ENCODE data around the gene NKX2-2.
"Not testable (repeated sequence)": the region's sequence is repeated elsewhere in the genome, so short reads cannot be mapped to it uniquely, and the experiment has no call there.

The NKX2-2 gene

DNA sequence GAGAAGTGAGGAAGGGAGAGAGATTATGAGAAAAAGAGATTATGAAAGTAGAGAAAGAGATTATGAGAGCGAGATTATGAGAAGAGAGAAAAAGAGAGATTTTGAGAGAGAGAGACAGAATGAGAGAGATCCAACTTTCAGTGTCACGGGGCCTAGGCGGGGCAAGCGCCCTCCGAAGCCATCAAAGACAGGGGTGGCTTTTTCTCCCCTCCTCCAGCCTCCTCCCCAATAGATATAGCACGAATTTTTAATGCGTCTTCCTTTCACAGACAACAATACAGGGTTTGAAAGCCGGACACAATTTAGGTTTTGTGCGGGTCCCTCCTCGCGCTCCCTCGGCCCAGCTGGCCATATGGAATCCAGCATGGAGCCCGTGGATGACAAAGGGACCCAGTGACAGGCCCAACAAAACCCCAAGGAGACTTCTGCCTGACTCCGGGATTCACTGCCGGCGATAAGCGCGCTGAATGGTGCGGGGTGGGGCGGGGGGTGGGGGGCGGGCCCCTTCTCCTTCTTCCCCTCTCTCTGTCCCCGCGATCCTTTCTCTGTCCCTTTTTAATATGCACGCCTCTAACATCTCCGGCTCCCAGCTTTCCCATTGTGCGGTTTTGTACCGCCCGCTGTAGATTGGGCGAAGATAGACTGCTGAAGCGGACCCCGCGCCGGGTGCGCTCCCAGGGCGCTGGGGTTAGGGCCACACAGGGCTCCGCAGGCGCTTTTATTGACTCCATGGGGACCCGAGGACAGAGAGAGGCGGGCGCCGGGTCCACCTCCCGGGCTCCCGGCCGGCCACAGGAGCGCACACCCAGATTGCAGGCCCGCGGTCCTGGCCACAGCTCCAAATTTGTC, 5.4 kb downstream of the NKX2-2 start:
- DNase-seq = no peak

DNA sequence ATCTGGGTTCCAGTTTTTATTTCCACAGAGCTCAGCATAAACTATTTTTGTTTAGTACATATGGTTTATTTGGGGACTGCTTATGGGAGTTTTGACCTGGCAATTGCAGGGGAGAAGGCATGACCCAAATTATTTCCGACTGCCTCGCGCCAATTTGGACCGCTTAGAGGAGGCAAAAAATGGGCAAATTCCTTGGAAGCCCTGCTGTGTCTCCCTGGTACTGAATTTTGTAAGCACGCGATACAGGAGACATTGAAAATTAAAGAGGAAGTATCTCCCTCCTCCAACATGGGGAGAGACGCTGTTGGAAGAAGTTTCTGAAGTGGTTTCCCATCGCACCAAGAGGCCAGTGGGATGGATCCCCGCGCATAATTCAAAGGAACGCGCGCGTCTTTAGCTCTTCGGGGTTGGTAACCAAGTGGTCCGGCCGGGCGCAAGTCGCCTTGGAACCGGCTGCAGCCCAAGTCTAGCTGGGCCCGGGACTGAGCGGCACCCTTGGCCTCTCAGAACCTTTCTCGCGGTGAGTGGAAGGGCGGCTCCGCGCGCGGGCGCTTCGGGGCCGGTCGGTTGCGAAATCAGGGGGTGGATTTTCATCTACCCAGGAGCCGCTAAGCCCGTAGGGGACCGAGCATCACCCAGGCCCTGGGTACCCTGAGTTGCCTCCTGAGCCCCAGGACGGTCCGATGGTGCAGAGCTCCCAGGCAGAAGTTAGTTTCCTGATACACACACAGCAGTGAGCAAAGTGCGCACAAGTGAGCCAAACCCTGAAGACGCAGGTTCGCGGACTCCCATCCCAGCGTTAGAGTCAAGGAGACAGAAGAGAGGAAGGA, 6.2 kb downstream of the NKX2-2 start:
- DNase-seq = no peak

DNA sequence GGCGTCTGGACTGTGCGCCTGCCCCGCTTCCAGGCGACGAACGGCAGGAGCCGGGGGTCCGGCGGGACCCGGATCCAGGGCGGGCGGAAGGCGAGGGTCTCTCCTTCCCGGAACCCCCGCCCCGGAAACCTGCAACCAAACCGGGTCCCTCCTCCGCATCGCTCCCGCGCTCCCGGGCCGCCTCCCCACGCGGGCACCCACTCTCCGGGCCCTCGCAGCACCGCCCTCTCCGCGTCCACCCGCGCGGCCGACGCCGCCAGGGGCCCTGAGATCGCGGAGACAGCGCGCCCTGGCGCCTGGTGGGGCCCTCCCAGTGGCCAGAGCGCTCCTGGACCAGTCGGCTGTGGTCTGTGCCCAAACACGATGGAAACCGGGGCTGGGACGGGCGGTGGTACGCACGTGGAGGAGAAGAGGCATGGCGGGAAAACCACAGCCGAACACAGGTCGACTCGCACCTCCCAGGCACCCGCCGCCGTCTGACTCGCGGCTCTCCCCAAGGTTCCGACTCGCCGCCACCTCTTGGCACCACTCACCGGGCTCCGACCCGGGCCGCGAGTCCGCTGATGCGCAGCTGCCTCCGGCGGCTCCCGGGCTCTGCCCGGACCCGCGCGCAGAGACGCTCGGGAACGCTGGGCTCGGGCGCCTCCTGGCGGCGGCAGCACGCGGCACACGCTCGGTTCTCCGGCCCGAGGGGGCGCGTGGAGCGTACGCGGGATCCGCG, 7.9 kb downstream of the NKX2-2 start:
- DNase-seq = peak in 1 of 2 experiments; percentile 65

DNA sequence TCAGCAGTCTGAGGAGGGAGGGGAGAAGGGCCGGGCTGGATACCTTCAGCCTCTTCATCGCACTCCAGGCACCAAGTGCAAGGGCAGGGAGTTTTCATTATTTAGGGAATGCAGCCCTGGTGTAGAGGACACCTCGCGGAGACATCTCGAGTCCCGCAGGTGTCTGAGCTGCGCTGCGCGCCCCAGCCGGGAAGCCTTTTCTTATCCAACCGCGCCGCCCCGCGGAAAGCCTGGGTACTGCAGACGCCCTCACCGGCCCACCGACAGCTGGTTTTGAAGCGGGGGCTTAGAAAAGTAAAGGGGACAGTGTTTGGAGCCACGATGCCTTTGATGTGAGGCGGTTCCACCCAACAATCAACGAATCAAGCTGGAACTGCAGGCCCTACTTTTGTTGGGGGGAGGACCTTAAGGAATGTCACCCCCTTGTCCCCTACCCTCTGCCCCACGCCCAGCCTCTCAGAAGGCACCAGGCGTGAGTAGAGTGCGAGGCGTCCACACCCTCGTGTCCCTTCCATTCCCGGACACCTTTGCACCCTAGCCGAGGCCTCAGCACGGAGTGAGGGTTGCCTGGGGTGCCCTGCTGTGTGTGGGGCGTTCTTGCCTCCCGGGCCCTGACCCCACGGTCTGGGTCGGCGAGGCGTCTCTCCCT, 8.6 kb downstream of the NKX2-2 start:
- DNase-seq = peak; percentile 31 to 86

DNA sequence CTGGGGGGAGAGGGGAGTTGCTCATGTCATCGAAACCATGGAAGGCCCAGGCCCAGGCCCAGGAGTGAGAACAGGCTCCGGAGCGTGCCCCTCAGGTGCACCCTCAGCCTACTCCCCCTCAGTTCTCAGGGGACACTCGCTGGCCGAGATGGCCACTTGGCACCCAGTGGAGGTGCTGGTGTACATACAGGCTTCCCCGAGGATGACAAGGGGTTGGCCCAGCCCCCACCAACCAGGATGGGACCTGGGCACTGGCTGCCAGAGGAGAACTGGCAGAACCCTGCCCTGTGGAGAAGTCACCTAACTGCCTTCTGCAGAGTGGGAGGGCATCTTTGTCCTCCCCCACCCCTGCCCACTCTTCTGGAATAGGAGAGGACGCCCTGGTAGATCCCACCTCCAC, 9.5 kb downstream of the NKX2-2 start:
- DNase-seq = no peak

DNA sequence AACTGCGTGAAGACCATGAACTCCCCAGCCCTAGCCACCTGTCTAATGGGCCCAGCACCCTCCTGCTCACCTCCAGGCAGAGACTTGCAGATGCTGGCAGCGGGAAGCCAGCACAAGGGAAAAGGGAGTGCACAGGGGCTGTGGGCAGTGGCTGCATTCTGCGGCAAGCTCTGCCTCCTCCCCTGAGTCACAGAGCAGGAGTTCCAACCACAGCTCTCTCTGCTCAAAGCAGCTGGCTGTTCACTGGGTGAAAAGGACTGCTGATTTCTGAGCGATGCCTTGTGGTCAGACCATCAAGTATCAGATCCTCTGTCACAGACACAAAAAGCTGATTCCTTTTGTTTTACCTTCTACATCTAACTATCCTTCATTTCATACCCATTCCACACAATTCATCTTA, 10.5 kb downstream of the NKX2-2 start:
- DNase-seq = no peak

DNA sequence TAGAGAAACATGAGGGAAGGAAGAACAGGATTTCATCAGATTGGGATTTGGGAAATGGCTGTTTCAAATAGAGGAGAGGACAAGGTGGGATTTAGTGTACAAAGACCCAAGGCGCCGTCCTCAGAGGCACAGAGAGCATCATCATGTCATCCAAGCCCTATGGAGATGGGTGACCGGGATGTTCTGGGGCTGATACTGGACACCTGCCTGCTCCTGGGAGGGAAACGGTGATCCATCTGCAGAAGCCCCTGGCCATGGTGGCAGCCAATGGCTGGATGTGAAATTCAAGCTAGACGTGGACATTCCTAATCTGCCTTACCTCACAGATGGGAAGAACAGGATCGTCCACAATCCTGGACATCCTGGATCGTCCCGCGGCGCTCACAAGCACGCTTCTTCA, 12.7 kb downstream of the NKX2-2 start:
- DNase-seq = no peak

DNA sequence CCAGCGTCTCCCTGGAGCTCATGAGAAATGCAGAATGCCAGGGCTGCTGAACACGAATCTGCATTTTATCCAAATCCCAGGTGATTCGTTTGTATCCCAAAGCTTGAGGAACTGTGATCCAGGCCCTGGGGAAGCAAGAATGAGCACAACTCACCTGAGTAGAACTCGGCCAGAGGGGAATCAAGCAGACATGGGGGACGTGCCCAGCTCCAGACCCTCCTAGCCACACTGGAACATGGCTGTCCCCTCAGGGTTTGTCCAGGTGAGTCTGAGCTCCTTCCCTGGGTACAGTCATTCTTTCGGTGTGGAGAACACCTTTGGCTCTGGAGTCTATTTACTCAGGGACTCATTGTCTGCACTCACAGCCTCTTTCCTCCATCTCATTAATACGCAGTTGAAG, 13.3 kb downstream of the NKX2-2 start:
- no peak for DNase-seq

DNA sequence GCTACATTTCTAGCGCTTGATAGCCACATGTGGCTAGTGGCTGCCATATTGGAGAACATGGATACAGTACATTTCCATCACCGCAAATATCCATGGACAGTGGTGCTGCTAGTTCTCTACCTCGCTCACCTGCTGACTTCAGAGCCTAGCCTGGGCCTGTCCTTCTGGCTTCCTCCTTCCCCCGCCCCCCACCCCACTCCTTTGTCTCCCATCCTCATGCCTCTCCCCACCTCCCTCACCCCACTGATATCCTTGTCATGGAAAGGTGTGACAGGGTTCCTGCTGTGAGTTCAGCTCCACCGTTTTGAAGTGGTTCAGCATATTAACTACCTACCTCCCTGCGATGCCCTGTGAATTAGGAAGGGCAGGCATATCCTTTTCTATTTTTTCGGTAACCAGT, 14.2 kb downstream of the NKX2-2 start:
- DNase-seq = no peak

DNA sequence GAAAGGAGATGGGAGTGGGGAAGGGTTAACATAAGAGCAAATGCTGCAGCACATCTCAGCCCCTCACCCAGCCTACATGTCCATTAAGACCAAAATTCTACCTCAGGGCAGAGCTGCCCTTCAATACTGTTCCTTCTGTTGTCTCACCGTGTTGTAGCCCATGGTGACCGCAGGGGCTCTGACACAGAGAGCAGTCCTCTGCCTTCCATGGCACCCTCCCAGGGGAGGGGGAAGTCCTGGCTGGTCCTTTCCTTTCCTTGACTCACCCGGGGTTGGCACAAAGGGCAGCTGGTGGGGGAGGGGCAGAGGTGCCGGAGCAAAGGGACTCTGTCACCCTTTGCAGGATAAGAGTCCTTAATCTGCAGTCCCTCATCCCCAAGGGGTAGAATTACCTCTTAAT, 15.2 kb downstream of the NKX2-2 start:
- DNase-seq = no peak

DNA sequence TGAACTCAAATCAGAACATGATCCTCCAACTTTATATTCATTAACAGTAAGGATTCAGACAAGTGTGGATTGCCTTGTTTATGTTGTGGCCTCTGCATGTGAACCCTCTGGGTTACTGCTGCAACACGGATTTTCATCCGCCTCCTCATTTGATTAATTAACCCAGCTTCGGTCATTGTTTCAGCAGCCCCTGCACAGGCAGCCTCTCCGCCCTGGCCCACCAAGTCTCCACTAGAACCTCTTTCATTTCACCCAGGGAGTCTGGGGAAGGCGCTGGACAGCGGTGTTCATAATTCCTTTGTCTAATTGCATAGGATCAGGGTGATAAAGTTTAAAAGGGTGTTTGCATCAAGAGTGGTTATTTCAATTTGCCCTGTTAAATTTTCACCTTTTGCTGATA, 15.7 kb downstream of the NKX2-2 start:
- DNase-seq = peak in 1 of 2 experiments; percentile 26

DNA sequence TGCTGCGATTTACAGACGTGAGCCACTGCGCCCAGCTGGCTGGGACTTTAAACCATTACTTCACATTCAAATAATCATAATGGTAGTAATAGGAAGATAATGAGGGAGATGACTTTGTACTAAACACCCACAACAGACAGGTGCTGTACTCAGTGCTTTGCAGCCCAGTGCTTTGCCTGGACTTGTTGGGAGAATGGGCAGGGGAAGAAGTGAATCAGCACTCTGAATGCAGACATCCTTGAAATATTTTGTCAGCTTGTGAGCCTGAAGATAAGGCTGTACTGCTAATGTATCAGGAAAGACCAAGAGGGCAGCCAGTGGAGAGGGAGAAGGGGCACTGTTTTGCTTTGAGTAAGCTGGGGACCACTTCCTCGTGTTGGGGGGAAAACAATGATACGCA, 17.4 kb downstream of the NKX2-2 start:
- DNase-seq = no peak

DNA sequence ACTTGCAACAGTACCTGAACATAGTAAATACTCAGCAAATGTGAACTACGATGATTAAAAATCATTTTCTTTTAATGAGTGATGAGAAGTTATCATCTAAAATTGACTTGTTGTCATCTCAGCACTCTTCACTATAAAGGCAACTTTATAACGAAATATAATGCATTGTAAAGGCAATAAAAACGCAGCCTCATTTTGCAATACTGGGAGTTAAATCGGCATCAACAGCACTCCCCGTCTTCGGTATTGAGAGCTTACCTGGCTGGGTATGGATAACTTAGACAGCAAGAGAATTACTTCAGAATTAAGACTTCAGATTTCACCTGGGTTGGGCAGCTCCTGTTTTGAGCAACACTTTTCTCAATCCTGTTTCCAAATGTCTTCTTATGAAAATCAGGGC, 20.8 kb downstream of the NKX2-2 start:
- no peak for DNase-seq

DNA sequence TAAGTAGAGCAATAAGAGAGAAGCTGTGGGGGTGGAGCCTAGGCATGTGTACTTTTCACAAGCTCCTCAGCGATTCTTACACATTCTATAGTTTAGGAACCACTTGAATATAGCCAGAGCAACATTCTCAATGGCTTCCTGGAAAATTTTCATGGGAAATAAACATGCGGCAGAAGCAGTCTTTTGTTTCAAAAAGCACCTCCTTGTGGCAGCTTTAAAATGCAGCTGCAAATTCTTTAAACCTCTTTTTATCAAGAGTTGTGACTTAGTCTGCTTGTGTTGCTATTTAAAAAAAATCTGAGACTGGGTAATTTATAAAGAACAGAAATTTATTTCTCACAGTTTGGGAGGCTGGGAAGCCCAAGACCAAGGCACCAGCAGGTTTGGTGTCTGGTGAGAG, 23.8 kb downstream of the NKX2-2 start:
- peak in 1 of 2 experiments; percentile 11 for DNase-seq

DNA sequence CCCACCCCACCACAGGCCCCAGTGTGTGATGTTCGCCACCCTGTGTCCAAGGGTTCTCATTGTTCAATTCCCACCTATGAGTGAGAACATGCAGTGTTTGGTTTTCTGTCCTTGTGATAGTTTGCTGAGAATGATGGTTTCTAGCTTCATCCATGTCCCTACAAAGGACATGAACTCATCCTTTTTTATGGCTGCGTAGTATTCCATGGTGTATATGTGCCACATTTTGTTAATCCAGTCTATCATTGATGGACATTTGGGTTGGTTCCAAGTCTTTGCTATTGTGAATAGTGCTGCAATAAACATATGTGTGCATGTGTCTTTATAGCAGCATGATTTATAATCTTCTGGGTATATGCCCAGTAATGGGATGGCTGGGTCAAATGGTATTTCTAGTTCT, 33.7 kb downstream of the NKX2-2 start:
- not testable (repeated sequence) for DNase-seq

DNA sequence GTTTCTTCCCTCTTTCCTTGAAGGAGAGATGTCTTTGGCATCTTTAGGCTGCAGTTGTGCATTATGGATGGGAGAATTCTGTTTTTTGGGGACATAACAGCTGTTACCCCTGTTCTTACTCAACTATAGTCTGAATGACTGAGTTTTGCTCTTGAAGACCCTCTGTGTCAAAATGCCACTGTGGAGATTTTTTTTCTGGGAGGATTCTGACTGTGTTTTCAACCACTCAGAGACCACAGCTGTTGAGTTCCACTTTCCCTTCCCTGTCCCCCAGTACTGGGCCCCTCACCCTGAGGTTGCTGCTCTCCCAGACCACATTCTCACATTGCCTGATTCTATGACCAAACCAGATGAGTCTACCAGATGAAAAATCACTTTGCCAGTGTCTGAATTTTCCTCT, 48.1 kb downstream of the NKX2-2 start:
- no peak for DNase-seq

DNA sequence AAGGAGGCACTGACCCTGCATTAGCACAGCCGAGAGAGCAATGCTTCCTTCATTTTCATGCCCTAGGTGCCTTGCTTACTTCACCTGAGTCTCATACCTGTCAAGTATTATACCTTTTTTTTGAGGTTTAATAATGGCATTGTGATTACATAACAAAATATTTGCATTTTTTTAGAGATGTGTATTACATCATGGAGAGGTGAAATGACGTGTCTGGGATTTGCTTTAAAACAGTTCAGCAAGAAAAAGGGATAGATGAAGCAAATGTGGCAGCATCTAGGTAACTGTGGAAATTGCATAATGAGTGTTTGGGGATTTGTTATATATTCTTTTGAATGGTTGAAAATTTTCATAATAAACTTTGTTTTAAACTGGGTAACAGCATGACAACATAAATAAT, 48.9 kb downstream of the NKX2-2 start:
- no peak for DNase-seq
